GM18499 (cell line): ENCODE data around the gene DOCK8.

Source experiments
- ATAC-seq: cut with Tn5 transposase; IDR thresholded peaks from one replicate; pipeline ENCODE4 v1.9.1; 2021; ENCODE audit warnings: moderate number of reproducible peaks; ENCODE audit not compliant: insufficient read depth, unreplicated experiment

Gene DOCK8

GRCh38 chr9:447230-448025 lies 232.8 kb downstream of the DOCK8 start:
- no peak for ATAC-seq

GRCh38 chr9:450057-450456 lies 235.4 kb downstream of the DOCK8 start:
- ATAC-seq, result no peak

- no peak for ATAC-seq
These were observed 235.9 kb downstream of the DOCK8 start for GRCh38 chr9:450561-450960.

GRCh38 chr9:453832-454231 lies 239.2 kb downstream of the DOCK8 start:
- ATAC-seq, result no peak

- no peak for ATAC-seq
These were observed 241.7 kb downstream of the DOCK8 start for GRCh38 chr9:456365-456764.

GRCh38 chr9:458590-458989 lies 243.9 kb downstream of the DOCK8 start:
- ATAC-seq, result no peak

- no peak for ATAC-seq
These were observed 245.1 kb downstream of the DOCK8 start for GRCh38 chr9:459491-460444.

- ATAC-seq, result no peak
These were observed 247.5 kb downstream of the DOCK8 start for GRCh38 chr9:462121-462520.

GRCh38 chr9:462606-463005 lies 247.9 kb downstream of the DOCK8 start:
- ATAC-seq, result no peak

- ATAC-seq, result no peak
These were observed 248.9 kb downstream of the DOCK8 start for GRCh38 chr9:463455-464171.

GRCh38 chr9:466747-467146 lies 252.1 kb downstream of the DOCK8 start:
- no peak for ATAC-seq

GRCh38 chr9:468766-469426 lies 254.2 kb downstream of the DOCK8 start:
- no peak for ATAC-seq

GRCh38 chr9:469672-470551 lies 255.2 kb downstream of the DOCK8 start:
- ATAC-seq, result peak; percentile 84

GRCh38 chr9:470552-471194 lies 256.0 kb downstream of the DOCK8 start:
- no peak for ATAC-seq

GRCh38 chr9:471320-471719 lies 256.7 kb downstream of the DOCK8 start:
- ATAC-seq, result no peak

- no peak for ATAC-seq
These were observed 257.9 kb downstream of the DOCK8 start for GRCh38 chr9:472479-473075.

- no peak for ATAC-seq
These were observed 262.5 kb downstream of the DOCK8 start for GRCh38 chr9:477193-477592.

- no peak for ATAC-seq
These were observed 264.8 kb downstream of the DOCK8 start for GRCh38 chr9:479304-479970.
